LNCaP clone FGC (cell line): ENCODE measurements around the gene TAAR9.
"Not testable (repeated sequence)": the region's sequence is repeated elsewhere in the genome, so short reads cannot be mapped to it uniquely, and the experiment has no call there.

Source experiments
- DNase-seq: peaks from one replicate; pipeline ENCODE4 v3.0.0-alpha.2; 2011; ENCODE audit warnings: low read depth
- H3K4me3 ChIP-seq: 2 replicates; pipeline ENCODE4 v1.5.1; 2011; ENCODE audit warnings: mild to moderate bottlenecking, low read depth, low read length, control low read depth
- CTCF ChIP-seq: IDR thresholded peaks from 2 replicates; pipeline ENCODE4 v1.5.1; 2012; ENCODE audit warnings: mild to moderate bottlenecking; ENCODE audit not compliant: control insufficient read depth, insufficient read depth; ENCODE audit errors: extremely low read depth

Gene TAAR9

GRCh38 chr6:132530293-132530974 is 7.6 kb upstream of the TAAR9 start:
- peak overlapping the region; percentile 33 for H3K4me3 ChIP-seq
- DNase-seq = peak; percentile 25
- TF ChIP-seq CTCF = peak; percentile 69

GRCh38 chr6:132534546-132534945 is 3.5 kb upstream of the TAAR9 start:
- H3K4me3 ChIP-seq, DNase-seq: not testable (repeated sequence)

- no peak for DNase-seq
- TF ChIP-seq CTCF = no peak
- H3K4me3 ChIP-seq = no peak overlapping the region
These were observed 932 bp upstream of the TAAR9 start for GRCh38 chr6:132537145-132537544.

- DNase-seq = no peak
- no peak for TF ChIP-seq CTCF
- H3K4me3 ChIP-seq = no peak overlapping the region
These were observed 6.7 kb downstream of the TAAR9 start for GRCh38 chr6:132544826-132545225.

- TF ChIP-seq CTCF = no peak
- no peak overlapping the region for H3K4me3 ChIP-seq
- no peak for DNase-seq
These were observed 10.8 kb downstream of the TAAR9 start for GRCh38 chr6:132548746-132549463.

GRCh38 chr6:132551214-132551613 is 13.1 kb downstream of the TAAR9 start:
- TF ChIP-seq CTCF = no peak
- no peak overlapping the region for H3K4me3 ChIP-seq
- DNase-seq = no peak

- H3K4me3 ChIP-seq = no peak within 1 kb of the TSS
- DNase-seq = no peak
- no peak for TF ChIP-seq CTCF
These were observed 14.3 kb downstream of the TAAR9 start, which contains the start of gene TAAR8 for GRCh38 chr6:132552372-132552771. Gene TAAR8, plus strand, starts transcription at chr6:132552672. Its CDS starts 21 bp downstream, at chr6:132552693.

- not testable (repeated sequence) for H3K4me3 ChIP-seq, DNase-seq
These were observed 22.0 kb downstream of the TAAR9 start for GRCh38 chr6:132560087-132560486.
